Measurements from ENCODE around the gene DISP2.

DISP2 gene

DNA sequence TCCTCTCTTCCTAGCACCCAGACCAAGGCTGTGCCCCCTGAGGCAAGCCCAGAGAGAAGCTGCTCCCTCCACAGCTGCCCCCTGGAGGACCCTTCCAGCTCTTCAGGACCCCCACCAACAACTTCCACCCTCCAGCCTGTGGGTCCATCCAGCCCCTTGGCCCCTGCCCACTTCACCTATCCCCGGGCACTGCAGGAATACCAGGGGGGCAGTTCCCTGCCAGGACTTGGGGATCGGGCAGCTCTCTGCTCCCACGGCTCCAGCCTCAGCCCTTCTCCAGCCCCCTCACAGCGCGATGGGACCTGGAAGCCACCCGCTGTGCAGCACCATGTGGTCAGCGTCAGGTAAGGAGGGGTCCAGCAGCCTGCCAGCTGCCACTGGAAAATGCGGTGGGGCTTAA is 5.6 kb downstream of the DISP2 start:
- no peak for DNase-seq (ENCODE audit: low spot score)

- no peak for DNase-seq (ENCODE audit: low spot score)
Observed at GRCh38 chr15:40364251-40364650, 6.2 kb downstream of the DISP2 start.

GRCh38 chr15:40365016-40365415 is 7.0 kb downstream of the DISP2 start:
- no peak for DNase-seq (ENCODE audit: low spot score)

- DNase-seq (ENCODE audit: low spot score): no peak
Observed at GRCh38 chr15:40365624-40366456, 7.8 kb downstream of the DISP2 start.

GRCh38 chr15:40366457-40367370 is 8.7 kb downstream of the DISP2 start:
- DNase-seq (ENCODE audit: low spot score): no peak

- DNase-seq (ENCODE audit: low spot score): no peak
Observed at GRCh38 chr15:40367371-40367685, 9.3 kb downstream of the DISP2 start.

DNA sequence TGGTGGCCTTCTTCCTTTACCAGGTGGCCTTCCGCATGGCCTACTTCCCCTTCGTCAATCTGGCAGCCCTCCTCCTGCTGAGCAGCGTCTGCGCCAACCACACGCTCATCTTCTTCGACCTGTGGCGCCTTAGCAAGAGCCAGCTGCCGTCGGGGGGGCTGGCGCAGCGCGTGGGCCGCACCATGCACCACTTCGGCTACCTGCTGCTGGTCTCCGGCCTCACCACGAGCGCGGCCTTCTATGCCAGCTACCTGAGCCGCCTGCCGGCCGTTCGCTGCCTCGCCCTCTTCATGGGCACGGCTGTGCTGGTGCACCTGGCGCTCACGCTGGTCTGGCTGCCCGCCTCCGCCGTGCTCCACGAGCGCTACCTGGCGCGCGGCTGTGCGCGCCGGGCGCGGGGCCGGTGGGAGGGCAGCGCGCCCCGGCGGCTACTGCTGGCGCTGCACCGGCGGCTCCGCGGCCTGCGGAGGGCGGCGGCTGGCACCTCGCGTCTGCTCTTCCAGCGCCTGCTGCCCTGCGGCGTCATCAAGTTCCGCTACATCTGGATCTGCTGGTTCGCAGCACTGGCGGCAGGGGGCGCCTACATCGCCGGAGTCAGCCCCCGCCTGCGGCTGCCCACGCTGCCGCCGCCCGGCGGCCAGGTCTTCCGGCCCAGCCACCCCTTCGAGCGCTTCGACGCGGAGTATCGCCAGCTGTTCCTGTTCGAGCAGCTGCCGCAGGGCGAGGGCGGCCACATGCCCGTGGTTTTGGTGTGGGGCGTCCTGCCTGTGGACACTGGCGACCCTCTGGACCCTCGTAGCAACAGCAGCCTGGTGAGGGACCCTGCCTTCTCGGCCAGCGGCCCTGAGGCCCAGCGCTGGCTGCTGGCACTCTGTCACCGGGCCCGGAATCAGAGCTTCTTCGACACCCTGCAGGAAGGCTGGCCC is 9.9 kb downstream of the DISP2 start:
- peak; percentile 92 for DNase-seq (ENCODE audit: low spot score)

DNA sequence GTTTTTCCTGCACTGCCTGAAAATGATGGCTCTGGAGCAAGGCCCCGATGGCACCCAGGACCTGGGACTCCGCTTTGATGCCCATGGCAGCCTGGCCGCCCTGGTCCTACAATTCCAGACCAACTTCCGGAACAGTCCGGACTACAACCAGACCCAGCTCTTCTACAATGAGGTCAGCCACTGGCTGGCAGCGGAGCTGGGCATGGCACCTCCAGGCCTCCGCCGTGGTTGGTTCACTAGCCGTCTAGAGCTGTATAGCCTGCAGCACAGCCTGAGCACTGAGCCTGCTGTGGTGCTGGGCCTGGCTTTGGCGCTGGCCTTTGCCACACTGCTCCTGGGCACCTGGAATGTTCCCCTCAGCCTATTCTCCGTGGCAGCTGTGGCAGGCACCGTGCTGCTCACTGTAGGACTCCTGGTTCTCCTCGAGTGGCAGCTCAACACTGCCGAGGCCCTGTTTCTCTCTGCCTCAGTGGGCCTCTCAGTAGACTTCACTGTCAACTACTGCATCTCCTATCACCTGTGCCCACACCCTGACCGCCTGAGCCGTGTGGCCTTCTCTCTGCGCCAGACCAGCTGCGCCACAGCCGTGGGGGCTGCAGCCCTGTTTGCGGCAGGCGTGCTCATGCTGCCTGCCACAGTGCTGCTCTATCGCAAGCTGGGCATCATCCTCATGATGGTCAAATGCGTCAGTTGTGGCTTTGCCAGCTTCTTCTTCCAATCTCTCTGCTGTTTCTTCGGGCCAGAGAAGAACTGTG is 10.9 kb downstream of the DISP2 start:
- DNase-seq (ENCODE audit: low spot score): no peak

DNA sequence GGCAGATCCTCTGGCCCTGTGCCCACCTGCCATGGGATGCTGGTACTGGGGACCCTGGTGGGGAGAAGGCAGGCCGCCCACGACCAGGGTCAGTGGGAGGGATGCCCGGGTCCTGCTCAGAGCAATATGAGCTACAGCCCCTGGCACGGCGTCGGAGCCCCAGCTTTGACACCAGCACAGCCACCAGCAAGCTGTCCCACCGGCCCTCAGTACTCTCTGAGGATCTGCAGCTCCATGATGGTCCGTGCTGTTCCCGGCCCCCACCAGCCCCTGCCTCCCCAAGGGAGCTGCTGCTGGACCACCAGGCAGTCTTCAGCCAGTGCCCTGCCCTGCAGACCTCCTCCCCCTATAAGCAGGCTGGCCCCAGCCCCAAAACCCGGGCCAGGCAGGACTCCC is 11.5 kb downstream of the DISP2 start:
- no peak for DNase-seq (ENCODE audit: low spot score)

GRCh38 chr15:40369971-40370370 is 12.0 kb downstream of the DISP2 start:
- no peak for DNase-seq (ENCODE audit: low spot score)

DNA sequence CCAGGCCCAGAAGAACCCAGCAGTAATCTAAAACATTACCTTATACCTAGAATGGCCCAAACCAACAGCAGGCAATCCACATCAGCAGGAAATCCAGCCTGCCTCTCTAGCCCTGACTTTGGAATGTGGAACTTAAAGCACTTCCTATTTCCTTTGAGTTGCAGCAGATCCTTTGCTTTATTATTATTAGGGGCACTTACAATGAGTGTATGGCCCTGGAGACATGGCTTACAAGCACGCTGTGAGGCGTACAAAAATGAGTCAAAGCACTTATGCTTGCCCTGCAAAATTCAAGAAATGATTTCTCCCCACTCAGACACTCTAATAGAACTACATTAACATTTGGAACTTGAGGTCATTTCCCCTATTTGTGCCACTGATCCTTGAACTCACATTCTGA is 15.0 kb downstream of the DISP2 start:
- DNase-seq (ENCODE audit: low spot score): no peak

DNA sequence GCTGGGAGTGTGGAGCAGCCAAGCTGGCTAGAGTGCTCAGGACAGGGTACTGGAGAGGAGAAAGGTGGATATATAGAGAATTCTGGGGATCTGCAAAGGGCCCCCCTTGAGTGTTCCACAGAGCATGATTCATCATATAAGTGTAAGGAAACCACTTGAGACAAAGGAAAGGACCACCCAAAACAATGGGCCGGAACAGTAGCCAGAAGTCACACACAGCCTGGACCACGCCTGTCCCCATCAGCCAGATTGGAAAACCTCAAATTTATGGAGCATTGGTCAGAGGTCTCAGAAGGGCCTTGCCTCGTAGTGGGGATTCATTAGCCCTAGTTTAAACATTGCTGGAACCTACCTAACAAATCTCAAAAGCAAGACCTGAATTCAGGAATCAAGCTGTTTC is 19.6 kb downstream of the DISP2 start:
- DNase-seq (ENCODE audit: low spot score): no peak

DNA sequence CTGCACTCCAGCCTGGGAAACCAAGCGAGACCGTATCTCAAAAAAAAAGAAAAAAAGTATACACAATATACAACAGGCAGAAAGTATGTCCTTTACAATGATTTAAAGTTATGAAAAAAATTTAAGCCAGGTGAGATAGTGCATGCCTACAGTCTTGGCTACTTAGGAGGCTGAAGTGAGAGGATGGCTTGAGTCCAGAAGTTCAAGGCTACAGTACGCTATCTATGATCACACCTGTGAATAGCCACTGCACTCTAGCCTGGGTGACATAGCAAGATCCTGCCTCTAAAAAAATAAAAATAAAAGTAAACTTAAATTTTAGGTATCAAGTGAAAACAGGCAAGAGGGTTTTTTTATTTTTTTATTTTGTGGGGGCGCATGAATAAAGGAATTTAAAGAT is 21.4 kb downstream of the DISP2 start:
- DNase-seq (ENCODE audit: low spot score): no peak

DNA sequence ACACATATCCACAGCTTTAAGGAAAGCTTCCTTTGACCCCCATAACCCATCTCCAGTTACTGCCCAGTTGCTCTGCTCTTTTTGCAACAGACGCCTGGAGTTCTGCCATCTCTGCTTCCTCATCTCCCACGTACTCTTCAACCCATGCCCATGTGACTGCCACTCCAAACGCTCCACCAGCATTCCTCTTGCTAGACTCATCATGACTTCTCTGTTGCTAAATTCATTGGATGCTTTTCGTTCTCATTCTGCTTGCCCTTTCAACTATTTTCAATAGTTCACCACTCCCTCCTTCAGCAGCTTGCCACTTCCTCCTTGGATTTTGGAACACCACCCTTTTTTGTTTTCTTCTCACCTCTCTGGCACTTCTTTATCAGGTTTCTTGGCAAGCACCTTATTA is 21.8 kb downstream of the DISP2 start:
- DNase-seq (ENCODE audit: low spot score): peak; percentile 93

GRCh38 chr15:40380636-40381035 is 22.6 kb downstream of the DISP2 start:
- DNase-seq (ENCODE audit: low spot score): no peak

GRCh38 chr15:40381818-40382529 is 24.0 kb downstream of the DISP2 start:
- no peak for DNase-seq (ENCODE audit: low spot score)

DNA sequence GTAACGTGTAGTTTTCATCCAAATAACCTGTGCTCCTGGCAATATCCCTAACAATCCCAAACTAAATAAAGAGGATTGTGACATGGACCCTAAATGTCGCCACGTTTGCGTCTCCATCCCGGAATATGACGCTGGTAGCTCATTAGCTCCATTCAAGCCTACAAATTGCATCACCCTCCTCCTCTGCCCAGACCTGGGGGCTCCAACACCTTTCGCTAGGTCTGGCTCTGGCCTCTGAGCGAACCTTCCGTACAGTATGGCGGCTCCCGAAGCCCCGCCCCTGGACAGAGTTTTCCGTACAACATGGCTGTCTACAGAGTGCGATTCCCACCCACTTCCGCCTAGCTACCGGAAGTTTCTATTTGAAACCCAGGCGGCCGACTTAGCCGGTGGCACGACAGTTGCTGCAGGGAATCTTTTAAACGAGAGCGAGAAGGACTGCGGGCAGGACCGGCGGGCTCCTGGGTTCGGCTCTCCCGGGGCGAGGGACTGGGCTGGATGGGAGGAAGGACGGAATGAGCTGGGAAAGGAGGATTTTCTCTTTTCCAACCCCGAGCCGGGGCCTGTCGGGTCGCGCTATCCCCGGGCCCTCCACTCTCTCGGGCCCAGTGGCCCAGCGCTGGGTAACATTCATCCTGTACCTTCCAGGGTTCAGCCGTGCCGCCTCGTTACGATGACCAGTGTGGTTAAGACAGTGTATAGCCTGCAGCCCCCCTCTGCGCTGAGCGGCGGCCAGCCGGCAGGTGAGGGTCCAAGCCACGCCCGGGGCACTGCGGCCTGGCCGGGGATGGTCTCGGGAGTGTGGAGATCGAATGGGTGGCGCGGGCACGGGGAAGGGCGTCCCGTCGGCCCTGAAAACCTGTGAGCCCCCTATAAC is 24.8 kb downstream of the DISP2 start, which contains the start of gene KNSTRN:
Gene KNSTRN, plus strand, starts transcription at position 142 of the 877 bp plus-strand sequence. Its CDS starts 115 bp downstream, at position 257.
- peak; percentile 94 for DNase-seq (ENCODE audit: low spot score)

DNA sequence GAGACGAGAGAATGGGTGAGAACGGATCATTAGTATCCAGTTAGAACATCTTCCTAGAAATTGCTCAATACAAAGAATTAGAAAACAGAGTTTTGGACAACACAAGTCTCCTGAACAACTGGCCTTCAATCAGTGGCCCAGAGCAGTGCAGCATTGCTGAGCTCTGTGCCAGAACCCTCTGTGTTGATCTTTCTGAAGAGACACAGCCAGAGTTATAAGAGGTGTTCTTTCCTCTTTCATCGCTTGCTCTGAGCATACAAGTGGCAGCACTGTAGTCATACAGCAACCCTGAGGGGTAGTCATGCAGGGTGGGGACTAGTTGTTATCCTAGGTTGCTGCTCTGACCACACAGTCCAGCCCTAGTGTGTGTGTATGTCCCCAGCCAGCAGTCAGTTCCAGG is 28.5 kb downstream of the DISP2 start:
- DNase-seq (ENCODE audit: low spot score): no peak

GRCh38 chr15:40388941-40389823 is 31.2 kb downstream of the DISP2 start:
- no peak for DNase-seq (ENCODE audit: low spot score)
